A673 (cell line): ENCODE results near the gene CCDC198.
A peak's percentile ranks its signal among the peaks of the same experiment; 100 is the strongest.

Source experiments
- CTCF ChIP-seq: fragments of 300-800, 200-600 bp; sonication (generic); conservative IDR thresholded peaks from 2 replicates; pipeline ENCODE4 v1.5.1; 2017; ENCODE audit warnings: low read depth, mild to moderate bottlenecking, antibody characterized with exemption, low read length, moderate library complexity, mixed read lengths
- EZH2 ChIP-seq: fragments of 200-600 bp; sonication (generic); IDR thresholded peaks from 2 replicates; pipeline ENCODE4 v1.6.1; 2017; ENCODE audit warnings: borderline replicate concordance, low read depth, mild to moderate bottlenecking, mixed read lengths, antibody characterized with exemption, low read length; ENCODE audit not compliant: poor library complexity, severe bottlenecking

DNA sequence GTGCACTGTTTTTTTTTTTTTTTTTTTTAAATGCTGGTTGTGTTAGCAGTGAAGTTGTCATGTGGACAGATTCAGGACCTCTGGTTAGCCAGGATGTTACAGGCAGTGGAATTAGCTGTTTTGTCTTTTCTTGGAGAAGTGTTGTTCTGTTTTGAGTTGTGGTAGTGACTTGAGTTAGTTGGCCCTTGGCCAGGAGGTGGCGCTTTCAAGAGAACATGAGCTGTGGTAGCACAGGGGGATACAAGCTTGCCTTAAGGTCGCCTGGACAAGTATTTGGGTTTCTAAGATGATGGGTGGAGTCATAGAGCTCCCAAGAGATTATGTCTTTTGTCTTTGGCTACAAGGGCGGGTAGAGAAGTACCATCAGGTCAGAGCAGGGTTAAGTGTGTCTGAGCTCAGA lies 33.3 kb upstream of the CCDC198 start:
- TF ChIP-seq CTCF, result peak; percentile 31; the same call in 1 of the 2 replicates
- no peak for TF ChIP-seq EZH2
